ENCODE measurements around the gene DUSP28. TPM values are rescaled to one million over a fixed set of nuclear protein-coding genes. Genes with fewer than 3 reads are reported as not detected.

DUSP28 gene
- total and polyA plus RNA-seq, 2 of the 13 experiments (the other 11 are each of a cell fraction or from before 2014, with no cell fraction given): 5.2 to 8.6 TPM

DNA sequence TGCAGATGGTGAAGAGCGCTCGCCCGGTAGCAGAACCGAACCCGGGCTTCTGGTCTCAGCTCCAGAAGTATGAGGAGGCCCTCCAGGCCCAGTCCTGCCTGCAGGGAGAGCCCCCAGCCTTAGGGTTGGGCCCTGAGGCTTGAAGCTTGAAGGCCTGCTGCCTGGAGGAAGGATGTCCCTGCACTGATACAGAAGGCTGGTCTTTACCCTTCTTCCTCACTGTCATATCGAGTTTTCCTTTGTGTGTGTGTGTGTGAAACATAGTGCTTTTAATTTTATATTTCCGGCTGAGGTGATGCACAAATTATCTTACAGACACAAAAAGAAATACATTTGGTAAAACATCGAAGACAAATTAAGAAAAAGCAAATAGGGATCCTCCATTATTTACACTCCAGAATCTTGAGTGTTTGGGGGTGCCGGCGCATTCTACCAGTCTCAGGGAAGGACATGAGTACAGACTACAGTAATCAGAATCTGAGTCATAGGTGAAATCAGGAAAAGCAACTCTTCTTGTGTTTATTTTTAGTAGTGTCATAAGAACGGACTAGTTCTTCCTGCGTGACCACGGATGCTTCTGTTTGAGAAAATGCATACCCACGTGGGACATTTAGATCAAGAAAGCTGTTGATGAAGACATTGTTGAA is 1.3 kb downstream of the DUSP28 start:
- CTCF ChIA-PET (ENCODE audit: low intra/inter-chr PET ratio, low total read pairs): no interaction called here
- H3K9ac ChIP-seq (ENCODE audit: insufficient read depth, low read depth, low read length): peak overlapping the region; percentile 71
- H3K79me2 ChIP-seq (ENCODE audit: insufficient read depth, low read length): peaks cover 20% of the 10 kb centered on the region
- peak overlapping the region; percentile 96 for H3K4me2 ChIP-seq (ENCODE audit: low read depth, low read length)
- peak; percentile 4 for FAIRE-seq
- intact Hi-C loops (cut with micrococcal nuclease; ENCODE audit: unreplicated experiment) (loop anchor here (5.0 kb wide), 1 partner anchor 271 kb away; no protein-coding TSS in a partner anchor), in situ Hi-C loops (cut with HindIII; ENCODE audit: extremely low pct_ligation_motif_present, low pct_unique_long_range_greater_than_20kb) (loop anchor here (25.0 kb wide), 1 partner anchor 651 kb away; no protein-coding TSS in a partner anchor)
- no peak for DNase-seq (ENCODE audit: low spot score)
- no peaks in the 10 kb centered on the region for H3K27me3 ChIP-seq (ENCODE audit: control insufficient read depth in 1 of 2, insufficient read depth in 2 of 2, low read length in 2 of 2)
- H3K4me1 ChIP-seq (ENCODE audit: insufficient read depth, low read length): peaks cover 49% of the 10 kb centered on the region
- BruUV-seq (replicated peaks): TSS peak; percentile 76
- H3K9me3 ChIP-seq (ENCODE audit: low read length): no peaks in the 10 kb centered on the region
- peak; percentile 0 for ATAC-seq
- H3K27ac ChIP-seq (ENCODE audit: extremely low read length, insufficient read depth, low read length): peak overlapping the region; percentile 90
- no peak overlapping the region for H2AFZ ChIP-seq (ENCODE audit: low read length)
- POLR2A ChIA-PET: interaction anchor here (0.6 to 4.9 kb wide), 13 partner anchors 7 to 988 kb away, joined by 3 to 86 read pairs (median 5); partner anchors contain the start of genes CAPN10 and RNPEPL1
- peak overlapping the region; percentile 66 to 80 (median 70) for H3K4me3 ChIP-seq (replicated peaks in 1 of 3; ENCODE audit: insufficient read depth in 1 of 3, low read depth in 2 of 3, low read length in 3 of 3)
- peaks cover 1 to 14% of the 10 kb centered on the region in 2 experiments; a peak in 4 of 5 replicates for H3K36me3 ChIP-seq (replicated peaks in 1 of 2; ENCODE audit: control insufficient read depth in 1 of 2, insufficient read depth in 2 of 2, low read length in 2 of 2)
- 52% methylated on average over 9 of the region's 14 CpGs for WGBS (ENCODE audit: low lambda C conversion rate)
- H4K20me1 ChIP-seq (ENCODE audit: insufficient read depth, low read length): no peaks in the 10 kb centered on the region
- TF ChIP-seq ZNF235 (CRISPR knock-in tag; IDR thresholded peaks at IDR 0.05; ENCODE audit: borderline replicate concordance) (peak; percentile 70; the same call in 1 of the 2 replicates), SMARCC2 (IDR thresholded peaks at IDR 0.05) (no peak), MBNL3 (CRISPR knock-in tag; conservative IDR thresholded peaks at IDR 0.05) (no peak), DNMT1 (CRISPR knock-in tag; IDR thresholded peaks at IDR 0.05) (no peak), AKAP8 (CRISPR knock-in tag; IDR thresholded peaks at IDR 0.05) (no peak), SOX6 (IDR thresholded peaks at IDR 0.05) (no peak), SOX6 (CRISPR knock-in tag; IDR thresholded peaks at IDR 0.05) (0 out of 2 replicates have a peak, but pooled peaks have one; percentile 1), ZNF709 (CRISPR knock-in tag; IDR thresholded peaks at IDR 0.05) (no peak), ZNF296 (CRISPR knock-in tag; conservative IDR thresholded peaks at IDR 0.05) (no peak), FOXA1 (IDR thresholded peaks at IDR 0.05) (no peak), FOXA1 (CRISPR knock-in tag; IDR thresholded peaks at IDR 0.05) (no peak), CBX2 (IDR thresholded peaks at IDR 0.05; ENCODE audit: low read depth, low read length) (no peak), CBX2 (CRISPR knock-in tag; IDR thresholded peaks at IDR 0.05; ENCODE audit: low read depth) (0 out of 2 replicates have a peak, but pooled peaks have one; percentile 11), ISL2 (CRISPR knock-in tag; IDR thresholded peaks at IDR 0.05) (peak; percentile 1; the same call in 1 of the 2 replicates), ZMAT3 (CRISPR knock-in tag; conservative IDR thresholded peaks at IDR 0.05) (no peak), FOXC1 (CRISPR knock-in tag; IDR thresholded peaks at IDR 0.05; ENCODE audit: borderline replicate concordance) (0 out of 2 replicates have a peak, but pooled peaks have one; percentile 3), FOXJ3 (CRISPR knock-in tag; IDR thresholded peaks at IDR 0.05; ENCODE audit: borderline replicate concordance) (peak; percentile 48; the same call in 1 of the 2 replicates), MEIS2 (CRISPR knock-in tag; IDR thresholded peaks at IDR 0.05) (no peak), ZNF563 (CRISPR knock-in tag; IDR thresholded peaks at IDR 0.05) (no peak), THYN1 (CRISPR knock-in tag; IDR thresholded peaks at IDR 0.05; ENCODE audit: borderline replicate concordance, low read depth) (peak; percentile 44; the same call in 1 of the 2 replicates)
- TF ChIP-seq, protein P1, sequence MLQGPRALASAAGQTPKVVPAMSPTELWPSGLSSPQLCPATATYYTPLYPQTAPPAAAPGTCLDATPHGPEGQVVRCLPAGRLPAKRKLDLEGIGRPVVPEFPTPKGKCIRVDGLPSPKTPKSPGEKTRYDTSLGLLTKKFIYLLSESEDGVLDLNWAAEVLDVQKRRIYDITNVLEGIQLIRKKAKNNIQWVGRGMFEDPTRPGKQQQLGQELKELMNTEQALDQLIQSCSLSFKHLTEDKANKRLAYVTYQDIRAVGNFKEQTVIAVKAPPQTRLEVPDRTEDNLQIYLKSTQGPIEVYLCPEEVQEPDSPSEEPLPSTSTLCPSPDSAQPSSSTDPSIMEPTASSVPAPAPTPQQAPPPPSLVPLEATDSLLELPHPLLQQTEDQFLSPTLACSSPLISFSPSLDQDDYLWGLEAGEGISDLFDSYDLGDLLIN (CRISPR knock-in tag; IDR thresholded peaks at IDR 0.05; ENCODE audit: borderline replicate concordance): no peak
- TF ChIP-seq, protein P2, sequence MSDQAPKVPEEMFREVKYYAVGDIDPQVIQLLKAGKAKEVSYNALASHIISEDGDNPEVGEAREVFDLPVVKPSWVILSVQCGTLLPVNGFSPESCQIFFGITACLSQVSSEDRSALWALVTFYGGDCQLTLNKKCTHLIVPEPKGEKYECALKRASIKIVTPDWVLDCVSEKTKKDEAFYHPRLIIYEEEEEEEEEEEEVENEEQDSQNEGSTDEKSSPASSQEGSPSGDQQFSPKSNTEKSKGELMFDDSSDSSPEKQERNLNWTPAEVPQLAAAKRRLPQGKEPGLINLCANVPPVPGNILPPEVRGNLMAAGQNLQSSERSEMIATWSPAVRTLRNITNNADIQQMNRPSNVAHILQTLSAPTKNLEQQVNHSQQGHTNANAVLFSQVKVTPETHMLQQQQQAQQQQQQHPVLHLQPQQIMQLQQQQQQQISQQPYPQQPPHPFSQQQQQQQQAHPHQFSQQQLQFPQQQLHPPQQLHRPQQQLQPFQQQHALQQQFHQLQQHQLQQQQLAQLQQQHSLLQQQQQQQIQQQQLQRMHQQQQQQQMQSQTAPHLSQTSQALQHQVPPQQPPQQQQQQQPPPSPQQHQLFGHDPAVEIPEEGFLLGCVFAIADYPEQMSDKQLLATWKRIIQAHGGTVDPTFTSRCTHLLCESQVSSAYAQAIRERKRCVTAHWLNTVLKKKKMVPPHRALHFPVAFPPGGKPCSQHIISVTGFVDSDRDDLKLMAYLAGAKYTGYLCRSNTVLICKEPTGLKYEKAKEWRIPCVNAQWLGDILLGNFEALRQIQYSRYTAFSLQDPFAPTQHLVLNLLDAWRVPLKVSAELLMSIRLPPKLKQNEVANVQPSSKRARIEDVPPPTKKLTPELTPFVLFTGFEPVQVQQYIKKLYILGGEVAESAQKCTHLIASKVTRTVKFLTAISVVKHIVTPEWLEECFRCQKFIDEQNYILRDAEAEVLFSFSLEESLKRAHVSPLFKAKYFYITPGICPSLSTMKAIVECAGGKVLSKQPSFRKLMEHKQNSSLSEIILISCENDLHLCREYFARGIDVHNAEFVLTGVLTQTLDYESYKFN (CRISPR knock-in tag; conservative IDR thresholded peaks at IDR 0.05): 0 out of 2 replicates have a peak, but pooled peaks have one; percentile 26
